Right ventricle myocardium superior (tissue), 1 donor: ENCODE data around the gene YIPF3. TPM values are rescaled to one million over a fixed set of nuclear protein-coding genes. Genes with fewer than 3 reads are reported as not detected.
A peak's percentile ranks its signal among the peaks of the same experiment; 100 is the strongest.

Source experiments
- ATAC-seq: fragments of 200-7000 bp; cut with Tn5 transposase; one replicate; pipeline ENCODE4 v1.9.1; 2020; ENCODE audit warnings: mild to moderate bottlenecking; ENCODE audit not compliant: poor library complexity
- DNase-seq: peaks from one replicate; pipeline ENCODE4 v3.0.0-alpha.2; 2020
- intact Hi-C: fragments of 100-400 bp; cut with DNase I; formaldehyde crosslinking; loops from one replicate; pipeline ENCODE4 v1.11.2; 2022
- total RNA-seq: library from RNA; stranded (reverse); fragmentation: NEBNext Ultra II Directional; extraction: Animal tissue kit (Norgen Biotek cat#: 25700); gene quantifications from one replicate; pipeline ENCODE4 v1.2.1, GENCODE V29; 2021
- donor health status: DM: no; HTN: yes; CAD: no; lungs with severe emphysema.

The YIPF3 gene
- total RNA-seq, 1 donor from 2014 or later, result 64.0 TPM

- no peak for ATAC-seq
Measured at GRCh38 chr6:43497129-43497396, 19.7 kb downstream of the YIPF3 start.

GRCh38 chr6:43496370-43497128, 20.2 kb downstream of the YIPF3 start:
- intact Hi-C loops, result no loop called here
- no peak for DNase-seq
- peak; percentile 28 for ATAC-seq

More at GRCh38 chr6:43497129-43497396, 19.7 kb downstream of the YIPF3 start:
- no peak for DNase-seq
- intact Hi-C loops, result no loop called here

GRCh38 chr6:43495409-43495941, 21.3 kb downstream of the YIPF3 start:
- intact Hi-C loops, result no loop called here
- no peak for ATAC-seq
- DNase-seq, result no peak

- ATAC-seq (no peak), DNase-seq (no peak)
- intact Hi-C loops, result no loop called here
Measured at GRCh38 chr6:43494766-43495165, 22.0 kb downstream of the YIPF3 start.

GRCh38 chr6:43494321-43494720, 22.4 kb downstream of the YIPF3 start:
- intact Hi-C loops, result no loop called here
- ATAC-seq, result no peak

GRCh38 chr6:43493833-43494232, 22.9 kb downstream of the YIPF3 start:
- ATAC-seq (no peak), DNase-seq (no peak)
- intact Hi-C loops, result no loop called here

More at GRCh38 chr6:43494321-43494720, 22.4 kb downstream of the YIPF3 start:
- no peak for DNase-seq

- no peak for ATAC-seq
Measured at GRCh38 chr6:43493230-43493629, 23.5 kb downstream of the YIPF3 start.

GRCh38 chr6:43492673-43493072, 24.1 kb downstream of the YIPF3 start:
- intact Hi-C loops, result no loop called here
- ATAC-seq, result peak; percentile 20
- DNase-seq, result no peak

More at GRCh38 chr6:43493230-43493629, 23.5 kb downstream of the YIPF3 start:
- no peak for DNase-seq
- intact Hi-C loops, result no loop called here

GRCh38 chr6:43491750-43492661, 24.7 kb downstream of the YIPF3 start:
- peak; percentile 83 for ATAC-seq
- intact Hi-C loops, result no loop called here
- DNase-seq, result peak; percentile 93

- no peak for DNase-seq
- no peak for ATAC-seq
- intact Hi-C loops, result no loop called here
Measured at GRCh38 chr6:43490523-43490939, 26.2 kb downstream of the YIPF3 start.

GRCh38 chr6:43489277-43490072, 27.3 kb downstream of the YIPF3 start:
- intact Hi-C loops, result no loop called here
- ATAC-seq (no peak), DNase-seq (no peak)

- intact Hi-C loops, result no loop called here
- ATAC-seq (no peak), DNase-seq (no peak)
Measured at GRCh38 chr6:43488667-43489276, 28.0 kb downstream of the YIPF3 start.

- DNase-seq (no peak), ATAC-seq (no peak)
- intact Hi-C loops, result no loop called here
Measured at GRCh38 chr6:43481591-43482236, 35.0 kb downstream of the YIPF3 start.

GRCh38 chr6:43481075-43481474, 35.7 kb downstream of the YIPF3 start:
- ATAC-seq (no peak), DNase-seq (no peak)
- intact Hi-C loops, result no loop called here

- no peak for ATAC-seq
- intact Hi-C loops, result no loop called here
- no peak for DNase-seq
Measured at GRCh38 chr6:43478008-43478372, 38.7 kb downstream of the YIPF3 start.

GRCh38 chr6:43477235-43478007, 39.3 kb downstream of the YIPF3 start, which contains the start of gene TJAP1:
Gene TJAP1 (plus strand): TSS chr6:43477570. CDS start chr6:43499002, 21,432 bp downstream.
- DNase-seq (peak; percentile 96), ATAC-seq (peak; percentile 100)
- intact Hi-C loops, result no loop called here

- intact Hi-C loops, result no loop called here
- DNase-seq (no peak), ATAC-seq (no peak)
Measured at GRCh38 chr6:43476746-43477145, 40.0 kb downstream of the YIPF3 start.
